GM12878 (cell line): ENCODE data around the gene GCNT2. TPM values are rescaled to one million over a fixed set of nuclear protein-coding genes. Genes with fewer than 3 reads are reported as not detected.

ENCODE experiments used
- ATAC-seq: fragments of 200-7000 bp; cut with Tn5 transposase; 3 replicates; pipeline ENCODE4 v1.9.1; 2020; ENCODE audit warnings: mild to moderate bottlenecking, moderate library complexity
- BruUV-seq: library from RNA; stranded (reverse); fragments of 400-500 nt; replicated peaks from 2 replicates; lab custom pipeline; 2021; lab: Mats Ljungman, UMichigan
- CTCF ChIA-PET: fragments of 300-600 bp; sonication (Branson Sonifier 250); formaldehyde crosslinking; extraction: SDS; loops from one replicate; lab custom pipeline; 2021; ENCODE audit warnings: inconsistent platforms; lab: Yijun Ruan, JAX
- POLR2A ChIA-PET: fragments of 350-600 bp; formaldehyde crosslinking; extraction: SDS; loops from one replicate; lab custom pipeline; 2021; ENCODE audit warnings: inconsistent platforms; lab: Charles Lee
- RAD21 ChIA-PET: fragments of 300-600 bp; sonication (Branson Sonifier 250); formaldehyde crosslinking; loops from one replicate; lab custom pipeline; 2023; ENCODE audit warnings: antibody characterized with exemption; ENCODE audit not compliant: unreplicated experiment; lab: Charles Lee
- SMC1A ChIA-PET: fragments of 300-600 bp; sonication (Branson Sonifier 250); formaldehyde crosslinking; loops from one replicate; lab custom pipeline; 2023; ENCODE audit not compliant: unreplicated experiment, uncharacterized antibody; lab: Charles Lee
- DNase-seq: peaks from one replicate; pipeline ENCODE4 v3.0.0-alpha.2; 2011; ENCODE audit warnings: low read depth, low spot score
- FAIRE-seq: peaks from 3 replicates; lab custom pipeline; 2011; peaks lifted over from hg19 to GRCh38; lab: Jason Lieb, UNC
- H2AFZ ChIP-seq: 2 replicates; pipeline ENCODE4 v1.6.0; 2011; ENCODE audit warnings: low read depth, low read length, control low read depth; ENCODE audit not compliant: control insufficient read depth
- H3K27ac ChIP-seq: 2 replicates; pipeline ENCODE4 v1.5.1; 2011; ENCODE audit warnings: control low read depth; ENCODE audit not compliant: control insufficient read depth, insufficient read depth
- H3K27me3 ChIP-seq, 2 experiments: replicated peaks in 1 of 2; 2 replicates each; pipeline versions ENCODE4 v1.6.0 to v1.6.1; 2011; ENCODE audit warnings: low read length in 1 of 2; ENCODE audit not compliant: control insufficient read depth in 2 of 2, insufficient read depth in 2 of 2
- H3K36me3 ChIP-seq, 2 experiments: 2 replicates each; pipeline ENCODE4 v1.5.1; 2011; ENCODE audit warnings: low read length in 1 of 2; ENCODE audit not compliant: control insufficient read depth in 2 of 2, insufficient read depth in 2 of 2
- H3K4me1 ChIP-seq: 2 replicates; pipeline ENCODE4 v1.6.1; 2011; ENCODE audit warnings: mild to moderate bottlenecking, low read length, moderate library complexity, mixed read lengths; ENCODE audit not compliant: control insufficient read depth, insufficient read depth
- H3K4me2 ChIP-seq: 2 replicates; pipeline ENCODE4 v1.6.0; 2011; ENCODE audit warnings: control low read depth; ENCODE audit not compliant: control insufficient read depth, insufficient read depth
- H3K4me3 ChIP-seq: fragments of 200-600 bp; sonication (generic); 2 replicates; pipeline ENCODE4 v1.5.1; 2016
- H3K79me2 ChIP-seq: 2 replicates; pipeline ENCODE4 v1.6.0; 2011; ENCODE audit warnings: low read length; ENCODE audit not compliant: control insufficient read depth, insufficient read depth
- H3K9ac ChIP-seq: 2 replicates; pipeline ENCODE4 v1.8.0; 2011; ENCODE audit warnings: low read length, control low read depth, mixed read lengths; ENCODE audit not compliant: control insufficient read depth, insufficient read depth
- H3K9me3 ChIP-seq: replicated peaks from 3 replicates; pipeline ENCODE4 v1.5.1; 2011; ENCODE audit warnings: mild to moderate bottlenecking, low read length; ENCODE audit not compliant: control insufficient read depth, insufficient read depth
- H4K20me1 ChIP-seq: 2 replicates; pipeline ENCODE4 v1.6.0; 2011; ENCODE audit not compliant: control insufficient read depth, insufficient read depth
- DPF2 ChIP-seq: fragments of 450-650 bp; IDR thresholded peaks from 2 replicates; pipeline ENCODE4 v1.6.1; 2017; ENCODE audit warnings: mild to moderate bottlenecking
- EGR1 ChIP-seq, 2 experiments: IDR thresholded peaks; 1 replicate in 1 of 2; 2 replicates in 1 of 2; pipeline ENCODE4 v1.6.1; 2011 to 2012; ENCODE audit warnings: low read depth in 2 of 2, low read length in 2 of 2, borderline replicate concordance in 1 of 2, mild to moderate bottlenecking in 1 of 2, moderate library complexity in 1 of 2
- ESRRA ChIP-seq: IDR thresholded peaks from 2 replicates; pipeline ENCODE4 v1.6.1; 2012; ENCODE audit warnings: mild to moderate bottlenecking, low read length, improper control_type of control experiment
- GABPA ChIP-seq: IDR thresholded peaks from 2 replicates; pipeline ENCODE4 v1.6.1; 2014; ENCODE audit warnings: antibody characterized with exemption, low read depth, mild to moderate bottlenecking, inconsistent platforms
- HCFC1 ChIP-seq: fragments of 150-350 bp; IDR thresholded peaks from 2 replicates; pipeline ENCODE4 v1.6.1; 2014; ENCODE audit warnings: low read length
- JUND ChIP-seq: IDR thresholded peaks from 2 replicates; pipeline ENCODE4 v1.6.1; 2012; ENCODE audit warnings: low read depth, mild to moderate bottlenecking, low read length, improper control_type of control experiment, moderate library complexity
- PAX5 ChIP-seq: IDR thresholded peaks from 2 replicates; pipeline ENCODE4 v1.6.1; 2011; ENCODE audit warnings: low read depth, low read length, borderline replicate concordance
- SMARCA5 ChIP-seq: fragments of 450-650 bp; IDR thresholded peaks from 2 replicates; pipeline ENCODE4 v1.6.1; 2017; ENCODE audit warnings: mild to moderate bottlenecking
- STAT3 ChIP-seq: IDR thresholded peaks from 2 replicates; pipeline ENCODE4 v1.6.1; 2011; ENCODE audit warnings: low read depth, low read length, improper control_type of control experiment
- TCF12 ChIP-seq: IDR thresholded peaks from 2 replicates; pipeline ENCODE4 v1.6.1; 2011; ENCODE audit warnings: low read depth, mild to moderate bottlenecking, low read length
- YY1 ChIP-seq: IDR thresholded peaks from 2 replicates; pipeline ENCODE4 v1.6.1; 2011; ENCODE audit warnings: low read depth, mild to moderate bottlenecking, low read length
- whole genome bisulfite sequencing: methylation state at CpG from one replicate; pipeline ENCODE4 v1.1.6; 2016; ENCODE audit warnings: low lambda C conversion rate; ENCODE audit not compliant: insufficient replicate concordance, insufficient coverage; ENCODE audit errors: missing lambda C conversion rate; 5-methylcytosine and 5-hydroxymethylcytosine counted together
- in situ Hi-C: fragments of 300-500 bp; cut with MboI; formaldehyde crosslinking; loops from 9 replicates; pipeline ENCODE4 v1.14.3; 2018; ENCODE audit warnings: mixed read lengths
- intact Hi-C: fragments of 100-400 bp; cut with micrococcal nuclease; formaldehyde crosslinking; loops from one replicate; pipeline ENCODE4 v1.14.2; 2022; ENCODE audit not compliant: unreplicated experiment
- polyA plus RNA-seq, 11 experiments: library from polyadenylated mRNA; depleted of rRNA in 4 of 11; unstranded in 6 of 11; stranded (reverse) in 5 of 11; fragments of >200 nt; fragmentation: Nextera tagmentation in 4 of 11; fragmentation: Illumina TruSeq in 1 of 11; extraction: Ambion mirVana in 4 of 11; extraction: Trizol in 1 of 11; gene quantifications; 1 replicate in 1 of 11; 2 replicates in 10 of 11; pipeline versions ENCODE4 v1.2.1 to v1.2.3, GENCODE V29; 2011 to 2016; ENCODE audit warnings: inconsistent platforms in 2 of 11, missing spikeins in 2 of 11, low read depth in 1 of 11
- total RNA-seq, 4 experiments: library from RNA; depleted of rRNA in 3 of 4; stranded (reverse); fragments of >200 nt in 3 of 4; fragmentation: Illumina TruSeq in 1 of 4; extraction: Trizol in 1 of 4; gene quantifications; 2 replicates each; pipeline versions ENCODE4 v1.2.1 to v1.2.3, GENCODE V29; 2013 to 2021
- TF ChIP-seq, protein P1 (sequence below): fragments of 450-650 bp; IDR thresholded peaks from 2 replicates; pipeline ENCODE4 v1.6.1; 2017; ENCODE audit warnings: borderline replicate concordance
- TF ChIP-seq, protein P2 (sequence below): fragments of 150-350 bp; IDR thresholded peaks from 2 replicates; pipeline ENCODE4 v1.6.1; 2016; ENCODE audit warnings: low read depth, low read length
- TF ChIP-seq, protein P3 (sequence below): fragments of 450-650 bp; IDR thresholded peaks from 2 replicates; pipeline ENCODE4 v1.6.1; 2017; ENCODE audit warnings: mild to moderate bottlenecking

GCNT2 gene
- total and polyA plus RNA-seq, 10 of the 15 experiments (the other 5 are each of a cell fraction or from before 2014, with no cell fraction given) = 5.0 to 21.6 (median 11.9) TPM

DNA sequence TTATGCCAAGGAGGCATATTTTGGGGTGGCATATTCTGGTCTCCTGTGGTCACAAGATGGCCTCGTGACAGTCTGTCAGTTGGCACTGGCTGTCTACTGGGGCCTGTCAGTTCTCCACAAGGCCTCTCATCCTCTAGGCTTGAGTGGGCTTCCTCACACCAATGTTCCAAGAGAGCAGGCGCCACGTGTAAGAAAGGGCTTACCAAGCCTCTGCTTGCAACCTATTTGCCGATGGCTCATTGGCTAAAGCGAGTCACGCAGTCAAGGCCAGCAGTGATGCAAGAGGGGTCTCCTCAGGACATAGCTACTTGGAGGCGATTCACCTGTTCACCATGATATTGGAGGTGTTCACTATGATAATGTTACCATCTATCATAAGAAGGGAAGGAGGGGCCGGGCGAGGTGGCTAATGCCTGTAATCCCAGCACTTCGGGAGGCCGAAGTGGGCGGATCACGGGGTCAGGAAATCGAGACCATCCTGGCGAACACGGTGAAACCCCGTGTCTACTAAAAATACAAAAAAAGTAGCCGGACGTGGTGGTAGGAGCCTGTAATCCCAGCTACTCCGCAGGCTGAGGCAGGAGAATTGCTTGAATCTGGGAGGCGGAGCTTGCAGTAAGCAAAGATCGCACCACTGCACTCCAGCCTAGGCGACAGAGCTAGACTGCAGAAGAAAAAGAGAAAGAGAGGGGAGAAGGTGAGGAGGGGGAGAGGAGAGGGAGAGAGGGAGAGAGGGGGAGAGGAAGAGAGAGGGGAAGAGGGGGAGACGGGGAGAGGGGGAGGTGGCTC is 138.0 kb downstream of the GCNT2 start:
- ChIA-PET RAD21 (no interaction called here), SMC1A (interaction anchor here (0.6 to 1.9 kb wide), 4 partner anchors 14 to 687 kb away, joined by 3 to 4 read pairs (median 3); no protein-coding TSS in a partner anchor), POLR2A (interaction anchor here (0.6 kb wide), 2 partner anchors 41 to 53 kb away, joined by 3 to 4 read pairs; no protein-coding TSS in a partner anchor), CTCF (interaction anchor here (1.3 kb wide), 1 partner anchor 24 kb away, joined by 3 read pairs; no protein-coding TSS in a partner anchor)
- Histone ChIP-seq H3K4me3 (no peak overlapping the region), H2AFZ (peak overlapping the region; percentile 39), H3K4me2 (peak overlapping the region; percentile 32; the same call in 1 of the 2 replicates), H3K9me3 (no peaks in the 10 kb centered on the region; the same call in 2 of the 3 replicates), H3K27me3 (no peaks in the 10 kb centered on the region), H3K4me1 (0 out of 2 replicates have a peak, but pooled peaks cover 4% of the 10 kb centered on the region), H3K9ac (no peak overlapping the region), H3K27ac (no peak overlapping the region), H3K36me3 (no peaks in the 10 kb centered on the region), H4K20me1 (no peaks in the 10 kb centered on the region), H3K79me2 (no peaks in the 10 kb centered on the region)
- 72% methylated on average over 23 of the region's 24 CpGs for WGBS
- in situ Hi-C loops = no loop called here
- FAIRE-seq (no peak), DNase-seq (no peak), ATAC-seq (no peak; the same call in 2 of the 3 replicates)
- BruUV-seq = no TSS peak
- intact Hi-C loops = no loop called here
- TF ChIP-seq DPF2 (no peak), HCFC1 (no peak), YY1 (no peak), ESRRA (no peak), PAX5 (no peak), STAT3 (no peak), EGR1 (IDR thresholded peaks at IDR 0.05; ENCODE audit: borderline replicate concordance in 1 of 2, low read depth in 2 of 2, low read length in 2 of 2) (no peak), JUND (no peak), SMARCA5 (no peak), GABPA (no peak), TCF12 (no peak)
- TF ChIP-seq, protein P1, sequence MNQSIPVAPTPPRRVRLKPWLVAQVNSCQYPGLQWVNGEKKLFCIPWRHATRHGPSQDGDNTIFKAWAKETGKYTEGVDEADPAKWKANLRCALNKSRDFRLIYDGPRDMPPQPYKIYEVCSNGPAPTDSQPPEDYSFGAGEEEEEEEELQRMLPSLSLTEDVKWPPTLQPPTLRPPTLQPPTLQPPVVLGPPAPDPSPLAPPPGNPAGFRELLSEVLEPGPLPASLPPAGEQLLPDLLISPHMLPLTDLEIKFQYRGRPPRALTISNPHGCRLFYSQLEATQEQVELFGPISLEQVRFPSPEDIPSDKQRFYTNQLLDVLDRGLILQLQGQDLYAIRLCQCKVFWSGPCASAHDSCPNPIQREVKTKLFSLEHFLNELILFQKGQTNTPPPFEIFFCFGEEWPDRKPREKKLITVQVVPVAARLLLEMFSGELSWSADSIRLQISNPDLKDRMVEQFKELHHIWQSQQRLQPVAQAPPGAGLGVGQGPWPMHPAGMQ = no peak
- TF ChIP-seq, protein P2, sequence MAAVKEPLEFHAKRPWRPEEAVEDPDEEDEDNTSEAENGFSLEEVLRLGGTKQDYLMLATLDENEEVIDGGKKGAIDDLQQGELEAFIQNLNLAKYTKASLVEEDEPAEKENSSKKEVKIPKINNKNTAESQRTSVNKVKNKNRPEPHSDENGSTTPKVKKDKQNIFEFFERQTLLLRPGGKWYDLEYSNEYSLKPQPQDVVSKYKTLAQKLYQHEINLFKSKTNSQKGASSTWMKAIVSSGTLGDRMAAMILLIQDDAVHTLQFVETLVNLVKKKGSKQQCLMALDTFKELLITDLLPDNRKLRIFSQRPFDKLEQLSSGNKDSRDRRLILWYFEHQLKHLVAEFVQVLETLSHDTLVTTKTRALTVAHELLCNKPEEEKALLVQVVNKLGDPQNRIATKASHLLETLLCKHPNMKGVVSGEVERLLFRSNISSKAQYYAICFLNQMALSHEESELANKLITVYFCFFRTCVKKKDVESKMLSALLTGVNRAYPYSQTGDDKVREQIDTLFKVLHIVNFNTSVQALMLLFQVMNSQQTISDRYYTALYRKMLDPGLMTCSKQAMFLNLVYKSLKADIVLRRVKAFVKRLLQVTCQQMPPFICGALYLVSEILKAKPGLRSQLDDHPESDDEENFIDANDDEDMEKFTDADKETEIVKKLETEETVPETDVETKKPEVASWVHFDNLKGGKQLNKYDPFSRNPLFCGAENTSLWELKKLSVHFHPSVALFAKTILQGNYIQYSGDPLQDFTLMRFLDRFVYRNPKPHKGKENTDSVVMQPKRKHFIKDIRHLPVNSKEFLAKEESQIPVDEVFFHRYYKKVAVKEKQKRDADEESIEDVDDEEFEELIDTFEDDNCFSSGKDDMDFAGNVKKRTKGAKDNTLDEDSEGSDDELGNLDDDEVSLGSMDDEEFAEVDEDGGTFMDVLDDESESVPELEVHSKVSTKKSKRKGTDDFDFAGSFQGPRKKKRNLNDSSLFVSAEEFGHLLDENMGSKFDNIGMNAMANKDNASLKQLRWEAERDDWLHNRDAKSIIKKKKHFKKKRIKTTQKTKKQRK = no peak
- TF ChIP-seq, protein P3, sequence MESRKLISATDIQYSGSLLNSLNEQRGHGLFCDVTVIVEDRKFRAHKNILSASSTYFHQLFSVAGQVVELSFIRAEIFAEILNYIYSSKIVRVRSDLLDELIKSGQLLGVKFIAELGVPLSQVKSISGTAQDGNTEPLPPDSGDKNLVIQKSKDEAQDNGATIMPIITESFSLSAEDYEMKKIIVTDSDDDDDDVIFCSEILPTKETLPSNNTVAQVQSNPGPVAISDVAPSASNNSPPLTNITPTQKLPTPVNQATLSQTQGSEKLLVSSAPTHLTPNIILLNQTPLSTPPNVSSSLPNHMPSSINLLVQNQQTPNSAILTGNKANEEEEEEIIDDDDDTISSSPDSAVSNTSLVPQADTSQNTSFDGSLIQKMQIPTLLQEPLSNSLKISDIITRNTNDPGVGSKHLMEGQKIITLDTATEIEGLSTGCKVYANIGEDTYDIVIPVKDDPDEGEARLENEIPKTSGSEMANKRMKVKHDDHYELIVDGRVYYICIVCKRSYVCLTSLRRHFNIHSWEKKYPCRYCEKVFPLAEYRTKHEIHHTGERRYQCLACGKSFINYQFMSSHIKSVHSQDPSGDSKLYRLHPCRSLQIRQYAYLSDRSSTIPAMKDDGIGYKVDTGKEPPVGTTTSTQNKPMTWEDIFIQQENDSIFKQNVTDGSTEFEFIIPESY = no peak
